DND-41 (cell line): ENCODE results near the gene SGO1.
"Not testable (repeated sequence)": the region's sequence is repeated elsewhere in the genome, so short reads cannot be mapped to it uniquely, and the experiment has no call there.

ENCODE experiments used
- EZH2 ChIP-seq: IDR thresholded peaks from 3 replicates; pipeline ENCODE4 v1.6.1; 2012; ENCODE audit warnings: borderline replicate concordance, low read depth, mild to moderate bottlenecking, moderate library complexity, low read length, inconsistent platforms; ENCODE audit not compliant: severe bottlenecking
- TF ChIP-seq, protein P1 (sequence below): IDR thresholded peaks from 2 replicates; pipeline ENCODE4 v1.5.1; 2012; ENCODE audit warnings: borderline replicate concordance, low read length, moderate library complexity, mild to moderate bottlenecking; ENCODE audit not compliant: poor library complexity, severe bottlenecking; ENCODE audit errors: extremely low read depth

DNA sequence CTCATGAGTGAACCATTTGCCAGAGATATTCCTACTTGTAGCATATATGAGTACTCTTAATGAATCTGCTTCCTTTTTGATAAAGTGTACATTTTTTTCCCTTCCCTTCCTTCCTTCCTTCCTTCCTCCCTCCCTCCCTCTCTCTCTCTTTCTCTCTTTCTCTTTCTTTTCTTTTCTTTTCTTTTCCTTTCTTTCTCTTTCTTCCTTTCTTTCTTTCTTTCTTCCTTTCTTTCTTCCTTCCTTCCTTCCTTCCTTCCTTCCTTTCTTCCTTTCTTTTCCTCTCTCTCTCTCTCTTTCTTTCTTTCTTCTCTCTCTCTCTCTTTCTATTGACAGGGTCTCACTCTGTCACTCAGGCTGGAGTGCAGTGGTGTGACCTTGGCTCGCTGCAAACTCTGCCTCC, 27.5 kb upstream of the SGO1 start:
- TF ChIP-seq, protein P1, sequence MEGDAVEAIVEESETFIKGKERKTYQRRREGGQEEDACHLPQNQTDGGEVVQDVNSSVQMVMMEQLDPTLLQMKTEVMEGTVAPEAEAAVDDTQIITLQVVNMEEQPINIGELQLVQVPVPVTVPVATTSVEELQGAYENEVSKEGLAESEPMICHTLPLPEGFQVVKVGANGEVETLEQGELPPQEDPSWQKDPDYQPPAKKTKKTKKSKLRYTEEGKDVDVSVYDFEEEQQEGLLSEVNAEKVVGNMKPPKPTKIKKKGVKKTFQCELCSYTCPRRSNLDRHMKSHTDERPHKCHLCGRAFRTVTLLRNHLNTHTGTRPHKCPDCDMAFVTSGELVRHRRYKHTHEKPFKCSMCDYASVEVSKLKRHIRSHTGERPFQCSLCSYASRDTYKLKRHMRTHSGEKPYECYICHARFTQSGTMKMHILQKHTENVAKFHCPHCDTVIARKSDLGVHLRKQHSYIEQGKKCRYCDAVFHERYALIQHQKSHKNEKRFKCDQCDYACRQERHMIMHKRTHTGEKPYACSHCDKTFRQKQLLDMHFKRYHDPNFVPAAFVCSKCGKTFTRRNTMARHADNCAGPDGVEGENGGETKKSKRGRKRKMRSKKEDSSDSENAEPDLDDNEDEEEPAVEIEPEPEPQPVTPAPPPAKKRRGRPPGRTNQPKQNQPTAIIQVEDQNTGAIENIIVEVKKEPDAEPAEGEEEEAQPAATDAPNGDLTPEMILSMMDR = not testable (repeated sequence)
- not testable (repeated sequence) for TF ChIP-seq EZH2
